Posterior vena cava (tissue), 2 donors: Measurements from ENCODE around the gene AFF3. TPM values are rescaled to one million over a fixed set of nuclear protein-coding genes. Genes with fewer than 3 reads are reported as not detected.
"Not testable (repeated sequence)": the region's sequence is repeated elsewhere in the genome, so short reads cannot be mapped to it uniquely, and the experiment has no call there.

ENCODE experiments used
- DNase-seq: peaks from one replicate; pipeline ENCODE4 v3.0.0-alpha.2; 2020; ENCODE audit warnings: low spot score
- intact Hi-C, 2 donors: fragments of 100-400 bp; cut with DNase I; formaldehyde crosslinking; loops; one replicate each; pipeline versions ENCODE4 v1.14.1 to v1.14.2; 2022 to 2023
- total RNA-seq, 2 donors: library from RNA; stranded (reverse); fragmentation: NEBNext Ultra II Directional; extraction: Animal tissue kit (Norgen Biotek cat#: 25700); gene quantifications; one replicate each; pipeline ENCODE4 v1.2.1, GENCODE V29; 2021
- donor health status: DM: yes; HTN: yes; CAD: no.
- donor health status: DM: yes; HTN: yes; CAD: no.

AFF3 gene
- total RNA-seq, 2 donors from 2014 or later: 15.5 to 26.4 TPM

GRCh38 chr2:100160396-100160795 lies 18.0 kb upstream of the AFF3 start:
- intact Hi-C loops: no loop called here
- DNase-seq: no peak

- intact Hi-C loops, DNase-seq: not testable (repeated sequence)
Observed at GRCh38 chr2:100151832-100152231, 9.4 kb upstream of the AFF3 start.

GRCh38 chr2:100151310-100151709 lies 8.9 kb upstream of the AFF3 start:
- no peak for DNase-seq
- intact Hi-C loops: no loop called here

- intact Hi-C loops: no loop called here
- DNase-seq: no peak
Observed at GRCh38 chr2:100148883-100149282, 6.5 kb upstream of the AFF3 start.

- intact Hi-C loops: no loop called here
- DNase-seq: no peak
Observed at GRCh38 chr2:100146657-100146960, 4.2 kb upstream of the AFF3 start.

GRCh38 chr2:100145893-100146656 lies 3.7 kb upstream of the AFF3 start:
- intact Hi-C loops: no loop called here
- DNase-seq: no peak

GRCh38 chr2:100143286-100143685 lies 896 bp upstream of the AFF3 start:
- intact Hi-C loops: no loop called here
- DNase-seq: no peak

- no peak for DNase-seq
Observed at GRCh38 chr2:100141906-100142305, 484 bp downstream of the AFF3 start.

GRCh38 chr2:100140582-100140981 lies 1.8 kb downstream of the AFF3 start:
- intact Hi-C loops: no loop called here
- DNase-seq: no peak

More at GRCh38 chr2:100141906-100142305, 484 bp downstream of the AFF3 start:
- intact Hi-C loops: no loop called here

- no peak for DNase-seq
- intact Hi-C loops: no loop called here
Observed at GRCh38 chr2:100137866-100138570, 4.4 kb downstream of the AFF3 start.

- no peak for DNase-seq
- intact Hi-C loops: no loop called here
Observed at GRCh38 chr2:100137318-100137717, 5.1 kb downstream of the AFF3 start.

- intact Hi-C loops: no loop called here
- DNase-seq: no peak
Observed at GRCh38 chr2:100136310-100136709, 6.1 kb downstream of the AFF3 start.

GRCh38 chr2:100135415-100135814 lies 7.0 kb downstream of the AFF3 start:
- no peak for DNase-seq
- intact Hi-C loops: no loop called here

- no peak for DNase-seq
- intact Hi-C loops: no loop called here
Observed at GRCh38 chr2:100130595-100131391, 11.6 kb downstream of the AFF3 start.

- DNase-seq: no peak
- intact Hi-C loops: no loop called here
Observed at GRCh38 chr2:100126897-100127401, 15.4 kb downstream of the AFF3 start.

- intact Hi-C loops: no loop called here
- no peak for DNase-seq
Observed at GRCh38 chr2:100126201-100126600, 16.2 kb downstream of the AFF3 start.

- no peak for DNase-seq
- intact Hi-C loops: no loop called here
Observed at GRCh38 chr2:100125626-100126025, 16.8 kb downstream of the AFF3 start.

GRCh38 chr2:100124761-100125160 lies 17.6 kb downstream of the AFF3 start:
- intact Hi-C loops: no loop called here
- no peak for DNase-seq

- intact Hi-C loops: no loop called here
- no peak for DNase-seq
Observed at GRCh38 chr2:100121124-100121718, 21.2 kb downstream of the AFF3 start.

GRCh38 chr2:100119235-100119634 lies 23.2 kb downstream of the AFF3 start:
- no peak for DNase-seq
- intact Hi-C loops: no loop called here
